HS-27A (cell line): ENCODE measurements around the gene POF1B.

Source experiments
- DNase-seq: peaks from one replicate; pipeline ENCODE4 v3.0.0-alpha.2; 2012; ENCODE audit warnings: low read depth, missing footprints

The POF1B gene

DNA sequence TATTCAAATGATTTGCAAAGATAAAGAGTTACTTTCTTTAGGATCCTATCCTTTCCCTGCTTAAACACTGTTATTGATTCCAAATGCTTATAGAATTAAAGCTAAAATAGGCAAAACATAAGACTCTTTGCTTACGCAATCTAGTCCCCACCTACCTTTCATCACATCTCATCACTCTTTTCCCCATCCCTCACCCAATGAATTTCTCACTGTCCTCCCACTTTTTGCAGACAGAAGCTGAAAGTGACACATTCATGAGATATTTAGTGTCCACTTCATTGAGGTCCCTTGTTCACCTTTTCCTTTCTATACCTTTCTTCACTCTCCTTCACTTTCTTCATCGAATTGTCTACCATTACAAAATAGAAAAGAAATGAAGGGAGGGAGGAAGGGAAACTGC lies 136.3 kb downstream of the POF1B start:
- DNase-seq, result no peak
